IPS DF 4.7 (cell line): ENCODE data around the gene CC2D1B.
"Not testable (repeated sequence)": the region's sequence is repeated elsewhere in the genome, so short reads cannot be mapped to it uniquely, and the experiment has no call there.

Source experiments
- DNase-seq: peaks from one replicate; pipeline ENCODE4 v3.0.0-alpha.2; 2013; ENCODE audit warnings: low spot score; ENCODE audit errors: extremely low read depth

The CC2D1B gene, protein sequence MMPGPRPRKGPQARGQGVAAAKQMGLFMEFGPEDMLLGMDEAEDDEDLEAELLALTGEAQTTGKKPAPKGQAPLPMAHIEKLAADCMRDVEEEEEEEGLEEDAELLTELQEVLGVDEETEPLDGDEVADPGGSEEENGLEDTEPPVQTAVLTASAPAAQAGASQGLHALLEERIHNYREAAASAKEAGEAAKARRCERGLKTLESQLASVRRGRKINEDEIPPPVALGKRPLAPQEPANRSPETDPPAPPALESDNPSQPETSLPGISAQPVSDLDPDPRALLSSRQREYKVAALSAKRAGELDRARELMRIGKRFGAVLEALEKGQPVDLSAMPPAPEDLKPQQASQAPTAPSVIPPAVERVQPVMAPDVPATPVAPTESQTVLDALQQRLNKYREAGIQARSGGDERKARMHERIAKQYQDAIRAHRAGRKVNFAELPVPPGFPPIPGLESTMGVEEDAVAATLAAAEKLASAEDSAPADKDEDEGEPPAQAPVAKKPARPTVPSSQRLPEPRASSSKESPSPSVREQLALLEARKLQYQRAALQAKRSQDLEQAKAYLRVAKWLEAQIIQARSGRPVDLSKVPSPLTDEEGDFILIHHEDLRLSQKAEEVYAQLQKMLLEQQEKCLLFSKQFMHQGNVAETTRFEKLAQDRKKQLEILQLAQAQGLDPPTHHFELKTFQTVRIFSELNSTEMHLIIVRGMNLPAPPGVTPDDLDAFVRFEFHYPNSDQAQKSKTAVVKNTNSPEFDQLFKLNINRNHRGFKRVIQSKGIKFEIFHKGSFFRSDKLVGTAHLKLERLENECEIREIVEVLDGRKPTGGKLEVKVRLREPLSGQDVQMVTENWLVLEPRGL

DNA sequence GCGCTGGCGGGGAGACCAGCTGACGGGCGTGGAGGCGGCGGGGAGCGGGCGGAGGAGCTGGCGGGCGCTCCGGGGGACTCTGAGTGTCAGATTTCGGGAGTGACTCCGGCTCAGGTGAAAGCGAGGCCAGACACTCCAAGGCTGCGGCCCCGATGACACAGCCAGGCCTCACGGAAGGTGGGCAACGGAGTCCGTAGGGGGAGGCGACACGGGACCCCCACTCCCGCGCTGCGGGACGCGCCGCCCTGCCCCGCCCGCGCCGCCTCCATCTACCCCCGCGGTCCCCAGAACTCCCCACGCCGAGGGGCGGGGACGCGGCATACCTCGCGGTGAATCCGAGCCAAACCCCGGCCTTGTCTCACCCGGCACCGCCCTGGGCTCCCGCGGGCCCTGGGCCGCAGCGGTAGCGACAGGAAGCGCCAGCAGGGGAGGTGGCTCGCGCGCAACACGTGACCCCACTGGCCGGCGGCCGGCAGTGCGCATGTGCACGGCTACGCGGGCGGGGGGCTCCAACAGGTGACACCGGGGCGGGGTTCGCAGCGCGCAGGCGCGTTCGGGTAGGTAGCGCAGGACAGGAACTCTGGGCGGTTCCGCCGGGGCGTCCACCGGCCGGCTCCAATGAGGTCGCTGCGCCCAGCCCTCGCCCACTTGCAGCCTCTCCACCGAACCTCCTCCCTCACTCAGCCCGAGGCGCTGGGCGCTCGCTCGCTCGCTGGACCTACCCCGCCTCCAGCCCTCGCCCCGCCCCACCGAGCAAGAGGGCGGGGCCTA, at the start of gene CC2D1B:
Gene CC2D1B, minus strand, starts transcription at position 460 of the 771 bp plus-strand sequence. CDS start 1,585 bp downstream, outside the sequence.
- peak; percentile 84 for DNase-seq

GRCh38 chr1:52414942-52415341, 48.9 kb upstream of the CC2D1B start:
- no peak for DNase-seq

DNA sequence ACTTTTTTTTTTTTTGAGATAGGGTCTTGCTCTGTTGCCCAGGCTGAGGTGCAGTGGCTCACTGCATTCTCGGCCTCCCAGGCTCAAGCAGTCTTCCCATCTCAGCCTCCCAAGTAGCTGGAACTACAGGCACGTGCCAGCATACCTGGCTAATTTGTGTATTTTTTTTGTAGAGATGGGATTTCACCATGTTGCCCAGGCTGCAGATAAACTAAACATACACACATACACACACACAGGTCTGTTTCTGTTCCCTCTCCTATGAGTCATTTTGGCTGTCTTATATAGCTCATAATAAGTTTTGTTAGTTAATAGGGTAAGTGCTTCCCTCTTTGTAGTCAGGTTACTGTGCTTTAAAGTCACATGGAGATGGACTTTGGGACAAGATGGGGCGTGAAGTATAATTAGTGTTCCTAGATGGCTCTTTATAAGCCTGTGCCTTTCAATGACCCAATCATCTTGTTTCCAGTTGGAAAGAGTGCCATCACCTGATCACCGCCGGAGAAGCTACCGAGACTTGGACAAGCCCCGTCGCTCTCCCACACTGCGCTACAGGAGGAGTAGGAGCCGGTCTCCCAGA, 47.5 kb upstream of the CC2D1B start:
- no peak for DNase-seq

DNA sequence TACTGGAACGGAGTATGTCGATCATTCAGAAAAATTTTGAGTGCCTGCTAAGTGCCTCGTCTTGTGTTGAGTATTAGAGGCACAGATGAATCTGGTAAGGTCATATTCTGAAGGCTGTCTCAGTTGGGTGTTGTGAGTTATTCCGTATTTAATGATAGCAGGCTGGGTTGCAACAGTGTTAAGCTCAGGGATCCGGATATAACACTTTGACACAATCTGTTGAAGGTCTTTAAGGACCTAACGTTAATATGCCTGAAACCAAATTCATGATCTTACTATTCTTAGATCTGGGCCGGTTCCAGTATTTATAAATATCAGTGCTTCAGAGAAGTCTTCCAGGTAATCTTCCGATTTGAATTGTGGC, 39.0 kb upstream of the CC2D1B start:
- DNase-seq: no peak

DNA sequence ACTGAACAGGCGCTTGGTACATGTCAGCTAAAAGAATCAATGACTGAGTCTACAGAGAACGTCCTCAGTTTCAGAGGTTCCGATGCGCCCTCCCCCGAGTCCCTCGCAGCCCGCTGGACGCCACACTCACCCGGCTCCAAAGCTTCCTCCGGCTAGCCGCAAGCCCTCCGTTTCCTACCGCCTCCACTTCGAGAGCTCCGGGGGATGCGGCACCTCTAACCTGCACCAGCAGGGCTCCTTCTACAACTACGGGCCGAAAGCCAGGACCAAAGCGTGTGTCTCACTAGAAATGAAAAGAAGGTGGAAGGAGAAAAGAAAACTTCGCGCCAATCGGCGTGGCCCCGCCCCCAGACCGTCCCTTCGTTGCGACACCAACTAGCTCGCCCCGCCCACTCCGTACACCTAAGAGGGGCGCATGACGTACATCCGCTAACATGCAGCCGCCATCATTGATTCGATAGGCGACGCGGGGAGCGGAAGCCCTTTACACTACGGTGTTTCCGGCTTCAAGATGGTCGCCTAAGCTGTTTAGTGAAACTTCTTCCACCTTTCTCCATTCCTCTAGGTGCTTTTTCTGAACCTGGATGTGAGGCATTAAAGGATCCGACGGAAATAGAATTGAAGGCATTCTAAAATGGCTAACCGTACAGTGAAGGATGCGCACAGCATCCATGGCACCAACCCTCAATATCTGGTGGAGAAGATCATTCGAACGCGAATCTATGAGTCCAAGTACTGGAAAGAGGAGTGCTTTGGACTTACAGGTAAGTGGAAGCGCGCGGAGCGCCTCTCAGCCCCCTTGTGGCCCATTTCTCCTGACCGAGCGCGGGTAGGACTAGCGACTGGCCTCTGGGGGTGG, 38.3 kb upstream of the CC2D1B start, which contains the start of the genes ORC1 and PRPF38A:
Gene ORC1, minus strand, starts transcription at position 308 of the 859 bp plus-strand sequence. CDS start 2,200 bp downstream, outside the sequence.
Gene PRPF38A, plus strand, starts transcription at position 487 of the 859 bp plus-strand sequence. Its CDS starts 148 bp downstream, at position 635.
- DNase-seq: peak; percentile 91

GRCh38 chr1:52403566-52404115, 37.6 kb upstream of the CC2D1B start:
- no peak for DNase-seq

DNA sequence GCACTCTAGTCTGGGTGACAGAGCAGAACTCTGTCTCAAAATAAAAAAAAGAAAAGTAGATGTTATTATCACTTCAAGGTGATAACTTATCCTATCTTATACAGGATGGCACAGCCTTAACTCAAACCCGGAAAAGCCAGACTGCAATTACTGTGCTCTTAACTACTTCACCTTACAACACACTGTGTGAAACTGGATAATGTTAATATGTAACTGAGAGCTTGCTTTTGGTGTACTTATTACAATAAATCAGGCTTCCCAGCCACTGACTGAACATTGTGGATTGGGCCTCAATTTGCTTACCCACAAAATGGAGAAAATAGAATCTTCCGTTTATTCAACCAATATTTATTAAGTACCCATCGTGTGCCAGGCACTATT, 36.8 kb upstream of the CC2D1B start:
- DNase-seq: no peak

- DNase-seq: no peak
Observed at GRCh38 chr1:52400131-52400530, 34.1 kb upstream of the CC2D1B start.

DNA sequence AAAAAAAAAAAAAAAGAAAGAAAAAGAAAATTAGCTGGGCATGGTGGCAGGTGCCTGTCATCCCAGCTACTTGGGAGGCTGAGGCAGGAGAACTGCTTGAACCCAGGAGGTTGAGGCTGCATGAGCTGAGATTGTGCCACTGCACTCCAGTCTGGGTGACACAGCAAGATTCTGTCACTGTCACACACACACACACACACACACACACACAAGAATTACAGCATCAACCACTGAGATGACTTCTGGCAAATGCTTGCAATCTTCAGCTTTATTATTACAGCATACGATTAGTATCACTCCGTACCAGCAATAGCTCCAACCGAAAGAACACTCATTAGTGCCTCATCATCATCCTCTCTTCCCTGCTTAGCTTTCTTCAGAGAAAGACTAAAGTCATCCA, 33.6 kb upstream of the CC2D1B start:
- no peak for DNase-seq

DNA sequence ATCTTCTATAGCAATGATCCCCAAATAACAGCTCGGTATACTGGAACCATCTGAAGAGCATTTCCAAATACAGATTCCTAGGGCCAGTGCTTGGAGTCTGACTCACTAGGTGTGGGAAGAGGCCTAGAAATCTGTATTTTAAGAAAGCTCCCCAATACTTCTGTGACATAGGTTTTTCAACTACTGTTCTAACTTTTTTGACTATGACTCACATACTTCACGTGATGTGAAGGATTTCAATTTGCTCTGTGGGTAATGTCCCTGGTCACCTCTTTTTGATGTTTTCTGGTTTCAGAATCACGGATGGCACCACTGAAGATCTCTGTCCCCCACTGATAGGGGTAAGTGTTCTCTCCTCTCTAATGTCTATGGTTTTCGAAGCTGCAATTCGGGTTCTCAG, 27.2 kb upstream of the CC2D1B start:
- no peak for DNase-seq

DNA sequence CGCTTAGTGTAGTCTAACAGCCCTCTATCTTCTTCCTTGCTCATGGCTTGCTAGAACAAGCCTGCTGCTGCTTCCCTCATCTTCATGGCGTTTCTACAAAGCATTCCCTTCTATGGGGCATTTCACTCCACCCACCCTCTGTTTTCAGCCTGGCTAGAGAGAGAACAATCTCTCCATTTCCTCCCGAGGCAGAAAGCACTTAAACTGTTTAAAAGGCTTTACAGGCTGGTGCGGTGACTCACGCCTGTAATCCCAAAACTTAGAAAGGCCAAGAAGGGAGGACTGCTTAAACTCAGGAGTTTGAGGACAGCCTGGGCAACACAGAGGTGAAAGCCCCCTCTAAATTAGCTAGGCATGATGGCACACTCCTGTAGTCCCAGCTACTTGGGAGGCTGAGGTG, 20.5 kb upstream of the CC2D1B start:
- DNase-seq: no peak

DNA sequence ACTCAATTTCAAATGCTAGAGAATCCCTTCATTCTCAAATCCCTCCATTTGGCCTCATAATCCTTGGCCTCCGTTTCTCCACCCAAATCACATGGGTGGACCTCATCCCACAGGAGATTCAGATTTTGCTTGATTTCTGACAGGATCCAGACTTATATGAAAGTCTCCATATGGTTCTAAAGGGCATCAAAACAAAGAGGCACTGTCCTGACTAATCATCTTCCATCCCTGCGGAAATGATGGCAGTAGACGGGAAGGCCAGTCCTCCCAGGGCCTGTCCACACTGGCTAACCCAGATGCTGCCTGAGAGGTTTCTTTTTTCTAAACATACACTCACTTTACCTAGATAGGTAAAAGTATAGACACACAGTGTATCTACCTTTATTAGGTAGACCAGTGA, 19.4 kb upstream of the CC2D1B start:
- DNase-seq: no peak

- DNase-seq: not testable (repeated sequence)
Observed at GRCh38 chr1:52369851-52370250, 3.8 kb upstream of the CC2D1B start.

GRCh38 chr1:52368383-52369172, 2.6 kb upstream of the CC2D1B start:
- no peak for DNase-seq

DNA sequence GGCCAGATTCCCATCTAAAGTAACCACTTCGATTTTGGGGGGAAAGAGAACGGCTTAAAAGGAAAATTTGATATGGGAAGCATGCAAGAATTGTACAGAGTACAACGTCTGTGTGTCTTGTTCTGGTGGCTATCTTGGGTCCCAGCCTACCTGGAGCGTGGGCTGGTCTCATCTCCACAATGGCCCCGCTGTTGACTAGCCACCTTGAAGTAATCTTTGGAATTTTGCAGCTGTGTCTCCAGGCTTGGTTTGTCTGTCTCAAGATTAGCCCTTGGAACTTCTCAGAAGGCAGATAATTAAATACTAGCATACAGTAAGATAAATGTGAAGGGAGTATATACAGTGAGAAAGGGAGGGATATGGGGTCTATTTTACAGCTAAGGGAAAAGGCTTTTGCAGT, 1.3 kb upstream of the CC2D1B start:
- DNase-seq: no peak

DNA sequence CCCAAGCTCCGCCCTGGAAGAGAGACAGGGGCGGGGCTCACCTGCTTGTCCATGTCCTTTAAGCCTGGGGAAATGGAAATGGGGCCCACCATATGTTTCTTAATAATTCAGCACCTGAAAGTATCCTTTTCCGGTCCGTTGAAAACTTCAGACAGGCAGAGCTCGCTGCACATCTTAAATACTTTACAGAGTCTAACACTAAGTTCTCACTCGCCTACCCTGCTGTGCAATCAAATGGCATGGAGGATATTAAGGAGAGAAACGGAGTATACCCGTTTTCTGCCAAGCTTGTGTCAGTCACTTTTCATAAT, 467 bp upstream of the CC2D1B start:
- DNase-seq: no peak

DNA sequence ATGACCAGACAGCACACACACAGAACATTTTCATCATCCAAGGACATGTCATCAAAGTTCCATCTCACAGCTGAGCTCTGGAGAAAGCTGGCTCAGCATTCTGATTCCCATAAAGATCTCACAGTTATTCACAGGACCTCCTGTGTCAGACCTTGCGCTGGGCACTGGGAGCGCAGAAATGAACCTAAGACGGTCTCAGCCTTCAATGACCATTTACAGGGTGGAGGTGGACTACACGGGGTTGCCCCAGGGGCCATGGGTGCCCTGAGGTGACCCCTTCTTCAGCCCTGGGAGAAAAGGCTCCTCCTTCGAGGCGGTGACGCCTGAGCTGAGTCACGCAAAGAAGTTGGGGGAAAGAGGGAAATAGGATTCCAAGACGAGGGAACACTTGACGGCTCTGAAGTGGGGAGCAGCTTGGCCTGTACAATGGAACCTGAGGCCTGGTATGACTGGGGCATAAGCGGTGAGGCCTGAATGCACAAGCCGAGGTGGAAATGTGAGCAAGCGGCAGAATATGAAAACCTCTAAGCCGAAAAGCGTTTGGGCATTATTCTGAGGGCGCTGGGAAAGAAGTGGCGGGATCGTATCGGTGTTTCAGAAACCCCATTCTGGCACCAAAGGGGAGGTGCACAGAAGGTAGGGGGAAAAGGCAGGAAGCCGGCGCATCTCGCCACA, 797 bp downstream of the CC2D1B start:
- no peak for DNase-seq

DNA sequence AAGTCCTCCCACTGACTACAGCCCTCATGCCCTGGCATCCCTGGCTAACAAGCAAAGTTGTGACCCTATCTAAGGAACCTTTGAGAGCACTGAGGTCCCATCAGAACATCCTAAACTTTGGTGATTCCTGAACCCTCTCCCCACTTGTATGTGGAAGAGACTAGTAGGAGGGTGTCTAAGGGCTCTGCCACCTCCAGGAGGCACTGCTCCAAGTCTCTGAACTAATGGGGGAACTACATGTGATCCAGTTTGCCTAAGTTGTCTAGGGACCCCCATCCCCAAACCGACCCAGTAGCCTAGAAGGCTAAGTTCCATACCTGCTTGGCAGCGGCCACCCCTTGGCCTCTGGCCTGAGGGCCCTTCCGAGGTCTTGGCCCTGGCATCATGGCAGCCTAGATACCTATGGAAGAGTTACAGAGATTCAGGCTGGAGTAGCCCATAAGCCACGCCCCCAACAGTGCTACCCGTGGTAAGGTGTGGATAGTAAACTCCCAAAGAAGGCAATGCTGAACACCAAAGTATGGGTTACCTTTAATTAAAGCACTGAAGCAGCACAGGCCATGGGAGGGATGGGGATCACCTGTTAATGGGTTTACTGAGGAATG, 1.7 kb downstream of the CC2D1B start:
- no peak for DNase-seq
